ENCODE data around the gene U2AF2.

DNA sequence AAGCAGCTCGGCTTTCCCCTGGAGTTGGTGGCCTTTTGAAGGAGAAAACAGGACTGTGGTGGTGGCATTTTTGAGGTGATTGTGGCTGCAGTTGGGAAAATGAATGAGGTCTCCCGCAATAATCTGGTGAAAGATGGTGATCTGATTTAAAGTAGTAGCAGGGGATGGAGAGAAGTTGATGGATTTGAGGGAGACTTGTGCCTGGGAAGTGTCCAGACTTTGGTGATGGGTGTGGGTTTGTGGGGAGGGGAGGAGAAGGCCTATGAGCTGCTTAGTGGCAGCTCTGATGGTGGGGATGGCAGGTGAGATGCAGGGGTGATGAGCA, 16.2 kb downstream of the U2AF2 start:
- TF ChIP-seq POLR2A (IDR thresholded peaks at IDR 0.05; ENCODE audit: low read depth, low read length) (no peak), CEBPB (IDR thresholded peaks at IDR 0.05; ENCODE audit: low read depth, low read length) (no peak), SMC3 (IDR thresholded peaks at IDR 0.05; ENCODE audit: low read depth, low read length) (no peak), MXI1 (IDR thresholded peaks at IDR 0.05; ENCODE audit: borderline replicate concordance, low read depth, low read length) (no peak), MAFK (IDR thresholded peaks at IDR 0.05; ENCODE audit: low read depth, low read length) (no peak), RFX5 (IDR thresholded peaks at IDR 0.05; ENCODE audit: low read depth, low read length) (no peak), RCOR1 (IDR thresholded peaks at IDR 0.05; ENCODE audit: insufficient replicate concordance, low read length) (no peak), BHLHE40 (IDR thresholded peaks at IDR 0.05; ENCODE audit: low read depth, low read length) (no peak), RAD21 (IDR thresholded peaks at IDR 0.05; ENCODE audit: low read length) (no peak)
- TF ChIP-seq, protein P1, sequence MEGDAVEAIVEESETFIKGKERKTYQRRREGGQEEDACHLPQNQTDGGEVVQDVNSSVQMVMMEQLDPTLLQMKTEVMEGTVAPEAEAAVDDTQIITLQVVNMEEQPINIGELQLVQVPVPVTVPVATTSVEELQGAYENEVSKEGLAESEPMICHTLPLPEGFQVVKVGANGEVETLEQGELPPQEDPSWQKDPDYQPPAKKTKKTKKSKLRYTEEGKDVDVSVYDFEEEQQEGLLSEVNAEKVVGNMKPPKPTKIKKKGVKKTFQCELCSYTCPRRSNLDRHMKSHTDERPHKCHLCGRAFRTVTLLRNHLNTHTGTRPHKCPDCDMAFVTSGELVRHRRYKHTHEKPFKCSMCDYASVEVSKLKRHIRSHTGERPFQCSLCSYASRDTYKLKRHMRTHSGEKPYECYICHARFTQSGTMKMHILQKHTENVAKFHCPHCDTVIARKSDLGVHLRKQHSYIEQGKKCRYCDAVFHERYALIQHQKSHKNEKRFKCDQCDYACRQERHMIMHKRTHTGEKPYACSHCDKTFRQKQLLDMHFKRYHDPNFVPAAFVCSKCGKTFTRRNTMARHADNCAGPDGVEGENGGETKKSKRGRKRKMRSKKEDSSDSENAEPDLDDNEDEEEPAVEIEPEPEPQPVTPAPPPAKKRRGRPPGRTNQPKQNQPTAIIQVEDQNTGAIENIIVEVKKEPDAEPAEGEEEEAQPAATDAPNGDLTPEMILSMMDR (conservative IDR thresholded peaks at IDR 0.05; ENCODE audit: low read depth, low read length), result no peak
- TF ChIP-seq, protein P2, sequence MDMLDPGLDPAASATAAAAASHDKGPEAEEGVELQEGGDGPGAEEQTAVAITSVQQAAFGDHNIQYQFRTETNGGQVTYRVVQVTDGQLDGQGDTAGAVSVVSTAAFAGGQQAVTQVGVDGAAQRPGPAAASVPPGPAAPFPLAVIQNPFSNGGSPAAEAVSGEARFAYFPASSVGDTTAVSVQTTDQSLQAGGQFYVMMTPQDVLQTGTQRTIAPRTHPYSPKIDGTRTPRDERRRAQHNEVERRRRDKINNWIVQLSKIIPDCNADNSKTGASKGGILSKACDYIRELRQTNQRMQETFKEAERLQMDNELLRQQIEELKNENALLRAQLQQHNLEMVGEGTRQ (IDR thresholded peaks at IDR 0.05; ENCODE audit: low read depth, low read length), result no peak
